NCI-H748 treated with DMSO at 0.1 percent for 48 hours (cell line): ENCODE results near the gene G6PD.
"Not testable (repeated sequence)": the region's sequence is repeated elsewhere in the genome, so short reads cannot be mapped to it uniquely, and the experiment has no call there.

Experiments
- DNase-seq: peaks from one replicate; lab custom pipeline; 2025; lab: John Stamatoyannopoulos, UW

G6PD gene

DNA sequence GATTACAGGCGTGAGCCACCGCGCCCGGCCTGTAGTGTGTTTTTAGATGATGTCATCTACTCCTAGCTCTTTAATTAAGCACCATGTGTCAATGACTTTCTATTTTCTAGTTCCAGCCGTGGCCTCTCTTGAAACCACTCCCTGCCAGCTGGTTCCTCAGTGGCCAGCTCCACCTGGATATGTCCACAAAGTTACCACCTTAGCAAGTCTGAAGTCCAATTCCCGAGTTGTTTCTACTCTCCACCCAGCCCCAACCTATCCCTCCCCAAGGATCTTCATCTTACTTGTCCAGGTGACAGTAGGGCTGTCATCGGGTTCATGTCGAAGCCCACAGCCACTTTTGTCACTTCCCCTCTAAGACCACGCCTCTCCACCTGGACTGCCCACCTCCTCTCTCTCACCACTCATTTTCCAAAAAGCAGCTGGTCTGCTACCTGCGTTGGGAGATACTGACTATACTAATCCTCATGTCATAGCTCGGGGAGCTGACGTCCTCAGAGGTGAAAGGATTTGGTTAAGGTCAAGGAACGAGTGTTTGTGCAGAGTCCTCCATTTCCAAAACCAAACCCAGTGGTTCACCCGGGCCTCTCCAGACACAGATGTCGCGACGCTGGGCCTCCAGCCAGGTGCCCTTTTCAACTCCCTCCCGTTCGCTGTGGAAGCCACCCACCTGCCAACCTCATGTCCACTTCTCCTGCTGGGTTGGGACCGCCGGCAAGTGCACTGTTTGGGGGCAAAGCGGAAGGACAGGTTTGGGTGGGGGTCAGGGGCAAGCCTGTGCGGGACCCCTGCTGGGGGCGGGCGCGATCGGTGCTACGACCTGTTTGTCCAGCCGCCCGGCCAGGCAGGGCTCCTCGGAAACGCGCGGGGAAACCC is 31.3 kb downstream of the G6PD start:
- DNase-seq, result no peak

DNA sequence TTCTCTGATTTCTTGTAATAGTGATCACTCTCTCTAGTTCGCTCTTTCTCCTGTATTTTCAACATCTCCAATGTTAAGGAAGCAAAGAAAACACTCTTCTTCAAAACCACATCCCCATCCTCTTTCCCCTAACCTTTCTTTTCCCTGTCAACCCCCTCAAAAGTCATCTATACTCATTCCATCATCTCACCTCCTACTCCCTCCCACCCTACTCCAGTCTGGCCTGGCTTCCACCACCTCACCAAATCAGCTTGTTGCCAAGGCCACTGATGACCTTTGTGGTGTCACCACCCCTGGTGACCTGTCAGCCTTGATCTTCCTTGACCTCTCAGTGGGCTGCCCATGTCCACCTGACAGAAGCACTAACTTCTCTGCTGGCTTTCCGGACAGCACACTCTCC is 32.9 kb downstream of the G6PD start:
- DNase-seq, result no peak

DNA sequence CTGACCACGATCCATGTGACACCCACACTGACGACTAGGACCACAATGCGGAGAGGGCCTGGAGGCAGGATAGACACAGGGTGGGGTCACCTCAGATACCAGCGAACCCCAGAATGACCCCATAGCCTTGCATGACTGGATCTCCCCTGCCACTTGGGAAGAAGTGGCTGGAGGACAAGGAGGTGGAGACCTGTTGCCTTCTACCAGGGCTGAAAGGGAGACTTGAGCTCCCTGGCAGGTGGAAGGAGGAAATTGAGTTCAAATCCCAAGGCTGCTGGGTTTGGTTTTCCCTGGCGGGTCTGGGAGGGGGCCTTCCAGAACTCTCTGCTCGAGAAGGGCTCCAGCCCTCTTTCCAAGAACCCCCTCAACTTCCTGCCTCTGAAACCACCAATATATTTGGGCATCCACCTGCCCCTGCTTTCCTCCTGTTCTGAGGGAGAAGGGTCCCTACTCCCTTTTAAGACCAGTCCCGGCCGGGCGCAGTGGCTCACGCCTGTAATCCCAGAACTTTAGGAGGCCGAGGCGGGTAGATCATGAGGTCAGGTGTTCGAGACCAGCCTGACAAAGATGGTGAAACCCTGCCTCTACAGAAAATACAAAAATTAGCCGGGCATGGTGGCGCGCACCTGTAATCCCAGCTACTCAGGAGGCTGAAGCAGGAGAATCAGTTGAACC is 33.6 kb downstream of the G6PD start:
- DNase-seq, result no peak

DNA sequence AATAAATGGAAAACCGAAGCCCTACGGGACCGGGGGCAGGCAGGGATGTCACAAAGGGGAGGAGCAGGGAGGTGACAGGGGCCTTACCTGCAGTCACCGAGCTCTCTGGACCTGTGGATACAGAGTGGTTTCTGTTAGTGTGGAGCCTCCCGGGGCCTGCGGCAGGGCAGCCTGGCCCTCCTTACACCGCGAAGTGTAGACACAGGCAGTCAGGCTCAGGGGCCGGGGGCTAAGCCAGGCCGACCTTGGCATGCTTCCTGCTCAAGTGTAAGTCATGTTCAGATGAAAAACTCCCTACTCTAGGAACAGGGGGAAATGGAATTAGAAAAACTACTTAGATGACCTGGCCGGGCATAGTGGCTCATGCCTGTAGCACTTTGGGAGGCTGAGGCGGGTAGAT is 34.9 kb downstream of the G6PD start:
- DNase-seq, result no peak

DNA sequence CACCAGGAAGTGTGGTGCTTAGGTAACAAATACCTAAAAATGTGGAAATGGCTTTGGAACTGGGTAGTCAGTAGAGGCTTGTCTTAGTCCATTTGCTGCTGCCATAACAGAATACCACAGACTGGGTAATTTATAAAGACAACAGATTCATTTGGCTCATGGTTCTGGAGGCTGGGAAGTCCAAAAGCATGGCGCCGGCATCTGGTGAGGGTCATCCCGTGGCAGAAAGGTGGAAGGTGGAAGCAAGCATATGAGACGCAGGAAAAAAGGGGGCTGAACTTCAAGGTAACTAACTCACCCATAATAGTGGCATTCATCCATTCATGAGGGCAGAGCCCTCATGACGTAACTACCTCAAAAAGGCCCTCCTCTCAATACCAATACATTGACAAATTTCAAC is 37.2 kb downstream of the G6PD start:
- no peak for DNase-seq

DNA sequence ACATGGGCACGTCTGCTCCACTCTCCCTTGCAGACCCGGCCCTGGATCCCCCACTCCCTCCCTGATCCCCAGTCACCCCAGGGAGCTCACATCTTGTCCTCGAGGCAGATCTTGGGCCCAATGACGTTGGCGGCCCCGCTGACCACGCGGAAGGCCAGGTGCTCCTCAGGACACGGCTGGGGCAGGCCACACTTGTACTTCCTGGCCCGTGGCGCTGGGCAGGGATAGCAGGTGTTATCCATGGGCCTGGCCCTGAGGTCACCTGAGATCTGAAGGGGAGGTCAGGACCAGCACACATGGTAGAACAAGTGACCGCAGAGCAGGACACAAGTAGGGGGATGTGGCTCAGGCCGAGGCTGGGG is 38.3 kb downstream of the G6PD start:
- DNase-seq, result no peak

GRCh38 chrX:154507673-154508383 is 38.8 kb downstream of the G6PD start:
- no peak for DNase-seq

DNA sequence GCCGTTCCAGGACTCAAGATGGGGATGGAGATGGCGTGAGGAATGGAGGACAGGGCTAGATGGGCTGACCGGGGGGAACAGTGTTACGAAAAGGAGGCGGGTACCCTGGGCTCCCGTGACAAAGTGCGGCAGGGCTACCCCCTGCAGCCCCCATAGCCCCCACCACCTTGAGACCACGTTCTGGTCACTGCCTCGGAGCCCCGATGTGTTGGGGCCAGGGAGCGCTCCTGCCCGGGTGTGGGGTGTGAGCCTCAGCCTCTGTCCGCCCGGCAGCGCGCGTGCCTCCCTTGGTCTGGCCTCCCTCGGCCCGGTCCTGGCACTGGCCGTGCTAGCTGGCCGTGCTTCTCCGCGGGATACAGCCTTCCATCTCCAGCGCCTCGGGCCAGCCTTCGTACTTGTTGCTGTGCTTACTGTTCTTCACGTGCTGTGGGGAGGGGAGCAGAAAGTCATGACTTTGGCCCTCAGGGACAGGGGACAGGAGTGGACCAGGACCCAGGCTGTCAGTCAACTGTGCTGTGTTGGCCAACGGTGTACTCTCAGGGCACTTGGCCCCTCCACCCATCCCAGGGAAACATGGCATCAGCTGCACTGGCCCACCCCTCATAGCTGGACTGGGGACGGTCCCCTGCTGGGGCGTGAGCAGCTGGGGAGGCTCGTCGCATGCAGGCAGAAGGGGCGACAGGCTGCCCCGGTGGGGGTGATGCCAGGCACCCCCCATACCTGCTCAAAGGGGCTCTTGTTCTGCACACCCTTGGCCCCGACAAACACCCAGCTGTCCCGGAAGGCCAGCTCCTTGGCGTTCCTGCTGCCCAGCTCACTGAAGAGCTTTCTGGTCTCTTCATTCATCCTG is 39.9 kb downstream of the G6PD start:
- DNase-seq, result no peak

DNA sequence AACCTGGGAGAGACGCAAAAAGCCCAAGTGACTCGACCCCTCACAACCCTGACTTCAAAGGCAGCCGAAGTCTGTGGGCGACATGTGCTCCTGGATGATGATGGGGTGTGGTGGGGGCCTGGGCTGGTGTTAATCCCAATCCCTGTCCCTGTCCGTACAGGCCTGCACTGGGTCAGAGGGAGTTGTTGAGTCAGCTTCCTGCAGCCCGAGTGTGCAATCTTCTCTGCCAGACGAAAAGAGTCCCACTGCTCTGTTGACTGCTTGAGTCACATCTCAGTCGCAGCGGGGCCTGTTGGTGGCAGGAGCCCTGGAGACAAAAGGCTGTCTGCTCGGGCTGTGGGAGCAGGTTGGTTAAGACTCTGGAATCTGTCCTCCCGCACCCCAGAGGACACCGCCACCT is 40.9 kb downstream of the G6PD start:
- no peak for DNase-seq

GRCh38 chrX:154502989-154503388 is 43.7 kb downstream of the G6PD start:
- DNase-seq, result no peak

GRCh38 chrX:154502098-154502497 is 44.5 kb downstream of the G6PD start:
- no peak for DNase-seq

- not testable (repeated sequence) for DNase-seq
Observed at GRCh38 chrX:154501423-154501822, 45.2 kb downstream of the G6PD start.

- not testable (repeated sequence) for DNase-seq
Observed at GRCh38 chrX:154496591-154497137, 50.0 kb downstream of the G6PD start.

GRCh38 chrX:154495472-154495922 is 51.1 kb downstream of the G6PD start:
- DNase-seq, result no peak

GRCh38 chrX:154494715-154495114 is 51.9 kb downstream of the G6PD start:
- DNase-seq, result no peak

- DNase-seq, result peak; percentile 88
Observed at GRCh38 chrX:154490414-154491083, 56.1 kb downstream of the G6PD start, which contains the start of gene SLC10A3. Gene SLC10A3 (minus strand): TSS chrX:154490629. CDS start chrX:154488940, 1,689 bp downstream.

DNA sequence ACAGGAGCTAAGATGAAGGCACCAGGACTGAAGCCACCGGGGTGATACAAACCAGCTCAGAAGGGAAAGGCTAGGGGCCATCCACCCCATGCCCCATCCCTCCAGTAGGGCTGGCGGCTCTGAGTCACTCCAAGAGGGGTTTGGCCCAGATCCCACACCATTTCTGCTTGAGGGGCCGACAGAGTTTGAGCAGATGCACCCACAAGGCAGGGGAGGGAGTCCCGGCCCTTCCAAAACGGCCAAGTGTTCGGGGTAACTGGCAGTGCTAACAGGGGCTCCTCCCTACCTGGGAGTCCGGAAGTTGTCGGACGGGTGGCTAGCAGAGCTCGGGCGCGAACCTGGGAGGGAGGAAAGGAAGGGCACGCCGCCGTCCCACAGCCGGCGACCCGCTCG is 56.6 kb downstream of the G6PD start:
- DNase-seq, result no peak

GRCh38 chrX:154489182-154489581 is 57.5 kb downstream of the G6PD start:
- DNase-seq, result no peak

GRCh38 chrX:154488336-154489075 is 58.1 kb downstream of the G6PD start:
- no peak for DNase-seq
